ENCODE results near the gene MAVS. TPM values are rescaled to one million over a fixed set of nuclear protein-coding genes. Genes with fewer than 3 reads are reported as not detected.

The MAVS gene
- total RNA-seq, 2 experiments from 2014 or later: 13.6 to 14.7 TPM

GRCh38 chr20:3846378-3846739, 275 bp upstream of the MAVS start:
- H3K27ac Mint-ChIP-seq: peak overlapping the region; percentile 92
- peak overlapping the region; percentile 95 for H3K4me3 Mint-ChIP-seq
- H3K9me3 Mint-ChIP-seq: no peaks in the 10 kb centered on the region
- Histone ChIP-seq H3K4me3 (ENCODE audit: low read length) (peak overlapping the region; percentile 98), H3K27ac (ENCODE audit: low read depth in 1 of 2, low read length in 2 of 2) (peak overlapping the region; percentile 74 to 75), H3K36me3 (ENCODE audit: insufficient read depth, low read length) (peaks cover 3% of the 10 kb centered on the region), H3K4me1 (ENCODE audit: insufficient read depth, low read length) (peaks cover 27% of the 10 kb centered on the region), H3K27me3 (ENCODE audit: control insufficient read depth in 1 of 2, insufficient read depth in 2 of 2, low read length in 2 of 2) (no peaks in the 10 kb centered on the region), H3K9me3 (ENCODE audit: control insufficient read depth in 1 of 2, insufficient read depth in 1 of 2, low read length in 2 of 2) (no peaks in the 10 kb centered on the region)
- ChIA-PET POLR2A (interaction anchor here (1.6 kb wide), 1 partner anchor 60 kb away, joined by 8 read pairs; the partner anchor contains the start of gene CENPB), CTCF (no interaction called here)
- no peak for TF ChIP-seq CTCF (IDR thresholded peaks at IDR 0.05)
- intact Hi-C loops (cut with DNase I, micrococcal nuclease): loop anchor here in 1 of 2 experiments (2.0 to 5.0 kb wide), 2 partner anchors 60 to 79 kb away; partner anchors contain the start of genes ADISSP and CENPB
- H3K4me1 Mint-ChIP-seq (ENCODE audit: low read depth): peaks cover 26% of the 10 kb centered on the region
- H3K27me3 Mint-ChIP-seq: no peaks in the 10 kb centered on the region
- peak in 1 of 14 experiments; percentile 10 for DNase-seq
- no peak for ATAC-seq (ENCODE audit: poor library complexity)
- no peaks in the 10 kb centered on the region for H3K36me3 Mint-ChIP-seq (ENCODE audit: low read depth)

GRCh38 chr20:3847429-3847940, 851 bp downstream of the MAVS start:
- H3K4me1 Mint-ChIP-seq (ENCODE audit: low read depth): peaks cover 26% of the 10 kb centered on the region
- H3K9me3 Mint-ChIP-seq: no peaks in the 10 kb centered on the region
- Histone ChIP-seq H3K36me3 (ENCODE audit: insufficient read depth, low read length) (peaks cover 3% of the 10 kb centered on the region), H3K27me3 (ENCODE audit: control insufficient read depth in 1 of 2, insufficient read depth in 2 of 2, low read length in 2 of 2) (no peaks in the 10 kb centered on the region), H3K4me1 (ENCODE audit: insufficient read depth, low read length) (peaks cover 27% of the 10 kb centered on the region), H3K4me3 (ENCODE audit: low read length) (peak overlapping the region; percentile 98), H3K27ac (ENCODE audit: low read depth in 1 of 2, low read length in 2 of 2) (peak overlapping the region; percentile 74 to 75), H3K9me3 (ENCODE audit: control insufficient read depth in 1 of 2, insufficient read depth in 1 of 2, low read length in 2 of 2) (no peaks in the 10 kb centered on the region)
- peak overlapping the region; percentile 95 for H3K4me3 Mint-ChIP-seq
- DNase-seq (no peak), ATAC-seq (ENCODE audit: poor library complexity) (no peak)
- intact Hi-C loops (cut with DNase I, micrococcal nuclease): loop anchor here in 1 of 2 experiments (2.0 to 5.0 kb wide), 2 partner anchors 61 to 80 kb away; partner anchors contain the start of genes ADISSP and CENPB
- H3K27me3 Mint-ChIP-seq: no peaks in the 10 kb centered on the region
- no peak for TF ChIP-seq CTCF (IDR thresholded peaks at IDR 0.05)
- POLR2A ChIA-PET: interaction anchor here (0.7 to 1.0 kb wide), 2 partner anchors 8 to 1757 kb away, joined by 3 read pairs; no protein-coding TSS in a partner anchor
- CTCF ChIA-PET: interaction anchor here (1.0 kb wide), 1 partner anchor 79 kb away, joined by 3 read pairs; the partner anchor contains the start of gene ADISSP
- peak overlapping the region; percentile 92 for H3K27ac Mint-ChIP-seq
- H3K36me3 Mint-ChIP-seq (ENCODE audit: low read depth): no peaks in the 10 kb centered on the region

GRCh38 chr20:3848565-3848964, 1.9 kb downstream of the MAVS start:
- DNase-seq (no peak), ATAC-seq (ENCODE audit: poor library complexity) (no peak)
- Mint-ChIP-seq H3K4me1 (ENCODE audit: low read depth) (peaks cover 26% of the 10 kb centered on the region), H3K27ac (peak overlapping the region; percentile 92), H3K36me3 (ENCODE audit: low read depth) (no peaks in the 10 kb centered on the region), H3K9me3 (no peaks in the 10 kb centered on the region), H3K27me3 (no peaks in the 10 kb centered on the region), H3K4me3 (peak overlapping the region; percentile 95)
- no peak overlapping the region for H3K27ac ChIP-seq (ENCODE audit: low read depth in 1 of 2, low read length in 2 of 2)
- peaks cover 3% of the 10 kb centered on the region for H3K36me3 ChIP-seq (ENCODE audit: insufficient read depth, low read length)
- intact Hi-C loops (cut with DNase I, micrococcal nuclease): loop anchor here in 1 of 2 experiments (5.0 kb wide), 1 partner anchor 81 kb away; the partner anchor contains the start of gene ADISSP
- CTCF ChIA-PET: interaction anchor here (0.7 kb wide), 1 partner anchor 71 kb away, joined by 3 read pairs; no protein-coding TSS in a partner anchor
- no peaks in the 10 kb centered on the region for H3K27me3 ChIP-seq (ENCODE audit: control insufficient read depth in 1 of 2, insufficient read depth in 2 of 2, low read length in 2 of 2)
- POLR2A ChIA-PET: interaction anchor here (0.6 to 1.4 kb wide), 2 partner anchors 25 to 28 kb away, joined by 3 to 5 read pairs; partner anchors contain the start of gene AP5S1
- H3K4me3 ChIP-seq (ENCODE audit: low read length): no peak overlapping the region
- H3K9me3 ChIP-seq (ENCODE audit: control insufficient read depth in 1 of 2, insufficient read depth in 1 of 2, low read length in 2 of 2): no peaks in the 10 kb centered on the region
- peaks cover 27% of the 10 kb centered on the region for H3K4me1 ChIP-seq (ENCODE audit: insufficient read depth, low read length)
- no peak for TF ChIP-seq CTCF (IDR thresholded peaks at IDR 0.05)

All from CD4-positive, alpha-beta T cell (primary cell).